HG02938 (cell line): ENCODE results near the gene SLC4A9.
"Not testable (repeated sequence)": the region's sequence is repeated elsewhere in the genome, so short reads cannot be mapped to it uniquely, and the experiment has no call there.

Experiments used
- ATAC-seq: cut with Tn5 transposase; IDR thresholded peaks from one replicate; pipeline ENCODE4 v1.9.1; 2021; ENCODE audit warnings: mild to moderate bottlenecking, moderate library complexity; ENCODE audit not compliant: unreplicated experiment

The SLC4A9 gene

GRCh38 chr5:140337880-140338279, 22.1 kb upstream of the SLC4A9 start:
- no peak for ATAC-seq

DNA sequence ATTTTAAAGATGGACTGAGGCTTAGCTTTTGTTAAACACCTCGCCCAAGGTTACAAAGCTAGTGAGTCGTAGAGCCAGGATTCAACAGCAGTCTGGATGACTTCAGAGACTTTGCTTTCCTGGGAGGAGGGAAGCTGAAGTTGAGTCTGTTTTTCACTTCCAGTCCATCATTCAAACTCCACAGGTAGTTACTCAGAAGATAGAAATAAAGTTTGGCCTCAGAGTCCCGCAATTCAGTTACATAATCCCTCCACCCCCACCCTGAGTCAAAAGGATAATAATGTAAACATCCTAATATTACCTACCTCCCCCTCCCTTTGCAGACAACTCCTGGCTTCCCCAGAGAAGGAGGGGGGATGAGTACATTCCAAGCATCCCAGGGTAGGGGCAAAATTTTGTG, 21.7 kb upstream of the SLC4A9 start:
- ATAC-seq: no peak

- no peak for ATAC-seq
Observed at GRCh38 chr5:140338908-140339307, 21.1 kb upstream of the SLC4A9 start.

- no peak for ATAC-seq
Observed at GRCh38 chr5:140339636-140340035, 20.4 kb upstream of the SLC4A9 start.

DNA sequence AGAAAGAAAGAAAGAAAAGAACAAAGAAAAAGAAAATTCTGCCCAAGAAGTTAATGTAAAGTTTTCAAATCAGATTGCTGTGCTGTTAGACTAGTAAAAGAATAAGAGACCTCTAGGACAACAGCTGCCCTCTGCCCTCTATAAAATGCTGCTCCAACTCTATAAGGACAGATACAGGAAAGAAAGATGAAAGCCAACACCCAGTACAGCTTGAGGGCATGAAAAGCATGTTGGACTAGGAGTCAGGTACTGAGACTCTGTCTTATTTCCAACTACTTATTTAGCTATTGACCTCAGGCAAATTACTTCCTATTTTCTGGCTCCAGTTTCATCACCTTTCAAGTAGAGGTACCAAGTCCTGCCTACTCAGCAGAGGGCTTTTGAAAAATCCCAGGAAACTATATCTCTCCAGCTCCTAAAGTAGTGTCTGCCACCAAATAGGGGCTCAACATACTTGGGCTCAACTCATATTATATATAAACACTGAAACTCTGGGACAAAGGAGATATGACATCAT, 19.3 kb upstream of the SLC4A9 start:
- ATAC-seq: no peak

- ATAC-seq: no peak
Observed at GRCh38 chr5:140341591-140341990, 18.4 kb upstream of the SLC4A9 start.

- ATAC-seq: no peak
Observed at GRCh38 chr5:140342287-140342686, 17.7 kb upstream of the SLC4A9 start.

- no peak for ATAC-seq
Observed at GRCh38 chr5:140342896-140343295, 17.1 kb upstream of the SLC4A9 start.

DNA sequence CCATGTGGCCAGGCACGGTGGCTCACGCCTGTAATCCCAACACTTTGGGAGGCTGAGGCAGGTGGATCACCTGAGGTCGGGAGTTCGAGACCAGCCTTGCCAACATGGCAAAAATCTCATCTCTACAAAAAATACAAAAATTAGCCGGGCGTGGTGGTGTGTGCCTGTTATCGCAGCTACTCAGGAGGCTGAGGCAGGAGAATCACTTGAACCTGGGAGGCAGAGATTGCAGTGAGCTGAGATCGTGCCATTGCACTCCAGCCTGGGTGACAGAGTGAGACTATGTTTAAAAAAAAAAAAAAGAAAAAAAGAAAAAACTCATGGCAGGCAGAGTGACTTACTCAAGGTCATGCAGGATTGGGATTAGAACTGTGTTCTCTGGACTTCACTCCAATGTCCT, 16.1 kb upstream of the SLC4A9 start:
- ATAC-seq: not testable (repeated sequence)

GRCh38 chr5:140344683-140345423, 15.1 kb upstream of the SLC4A9 start:
- ATAC-seq: no peak

- ATAC-seq: no peak
Observed at GRCh38 chr5:140345919-140346347, 14.1 kb upstream of the SLC4A9 start.

GRCh38 chr5:140346348-140347221, 13.4 kb upstream of the SLC4A9 start, which contains the start of gene HBEGF:
Gene HBEGF (minus strand): TSS chr5:140346603. CDS start chr5:140346328, 275 bp downstream.
- ATAC-seq: peak; percentile 84

GRCh38 chr5:140347360-140347759, 12.6 kb upstream of the SLC4A9 start:
- ATAC-seq: no peak

GRCh38 chr5:140348104-140348503, 11.9 kb upstream of the SLC4A9 start:
- ATAC-seq: no peak

- no peak for ATAC-seq
Observed at GRCh38 chr5:140349244-140349643, 10.8 kb upstream of the SLC4A9 start.

- peak; percentile 71 for ATAC-seq
Observed at GRCh38 chr5:140351609-140352334, 8.2 kb upstream of the SLC4A9 start.

DNA sequence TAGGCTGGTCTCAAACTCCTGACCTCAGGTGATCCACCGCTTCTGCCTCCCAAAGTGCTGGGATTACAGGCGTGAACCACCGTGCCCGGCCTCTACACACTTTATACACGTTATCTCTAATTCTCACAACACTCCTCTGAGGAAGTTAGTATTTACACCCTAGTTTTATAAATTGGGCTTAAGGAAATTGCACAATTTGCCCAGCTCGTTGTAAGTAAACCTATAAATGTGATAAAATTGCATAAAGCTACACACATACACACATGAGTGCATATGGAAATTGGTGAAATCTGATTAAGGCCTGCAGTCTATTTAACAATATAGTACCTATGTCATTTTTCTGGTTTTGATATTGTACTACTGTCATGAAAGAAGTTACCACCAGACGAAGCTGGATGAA, 4.4 kb upstream of the SLC4A9 start:
- ATAC-seq: no peak

- ATAC-seq: peak; percentile 9
Observed at GRCh38 chr5:140356853-140357725, 2.9 kb upstream of the SLC4A9 start.

DNA sequence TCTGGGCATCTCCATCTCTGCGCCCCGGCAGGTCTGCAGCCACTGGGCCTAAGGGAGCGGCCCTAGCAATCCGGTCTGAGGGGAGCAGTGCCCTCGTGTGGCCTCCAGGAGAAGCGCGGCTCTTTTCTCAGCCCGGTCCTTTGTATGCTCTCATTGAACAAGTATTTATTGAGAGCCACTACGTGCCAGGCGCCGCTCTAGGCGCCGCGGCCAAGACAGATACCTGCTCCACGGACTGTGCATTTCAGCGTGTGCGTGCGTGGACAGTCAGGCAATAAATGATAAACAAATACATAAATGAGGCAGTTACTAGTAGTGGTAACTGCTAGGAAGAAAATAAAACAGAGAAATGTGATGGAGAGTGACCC, 2.3 kb upstream of the SLC4A9 start:
- peak; percentile 93 for ATAC-seq

DNA sequence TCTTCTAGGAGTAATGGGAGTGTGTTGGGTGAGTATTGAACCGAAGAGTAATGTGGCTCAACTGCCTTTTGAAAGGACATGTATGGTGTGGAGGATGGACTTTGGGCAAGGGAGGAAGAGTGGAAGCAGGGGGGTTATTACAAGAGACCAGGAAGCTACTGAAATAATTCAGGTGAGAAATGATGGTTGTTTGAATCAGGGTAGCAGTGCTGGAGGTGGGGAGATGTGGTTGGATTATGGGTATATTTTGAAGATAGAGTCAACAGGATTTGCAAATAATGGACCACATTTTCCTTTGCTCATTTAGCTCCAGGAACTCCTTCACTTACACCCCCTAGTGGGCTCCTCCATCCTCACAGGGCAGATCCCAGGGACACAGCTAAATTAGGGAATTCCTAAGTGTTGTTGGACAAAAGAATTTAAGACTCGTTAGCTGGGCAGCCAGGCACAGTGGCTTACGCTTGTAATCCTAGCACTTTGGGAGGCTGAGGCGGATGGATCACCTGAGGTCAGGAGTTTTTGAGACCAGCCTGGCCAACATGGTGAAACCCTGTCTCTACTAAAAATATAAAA, 1.2 kb upstream of the SLC4A9 start:
- no peak for ATAC-seq
